ENCODE results near the gene ALK.

DNA sequence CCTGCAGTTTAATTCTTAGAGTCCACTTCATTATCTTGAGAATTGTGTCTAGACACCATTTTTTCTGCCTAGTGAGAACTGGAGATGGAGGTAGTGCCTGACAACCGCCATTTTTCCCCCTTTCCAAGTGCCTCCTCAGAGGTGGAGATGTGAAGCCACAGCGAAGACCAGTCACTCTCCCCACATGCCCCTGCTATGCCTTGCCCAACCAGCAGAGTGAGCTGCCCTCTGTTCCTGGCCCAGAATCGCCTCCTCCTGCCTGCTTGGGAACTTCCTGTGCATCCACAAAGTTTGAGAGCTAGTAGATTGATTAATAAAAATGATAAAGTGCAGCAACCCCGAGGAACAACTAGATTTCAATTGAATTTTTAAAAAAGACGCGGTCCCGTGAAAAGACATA is 682.9 kb downstream of the ALK start:
- no peak for TF ChIP-seq POLR2A (IDR thresholded peaks at IDR 0.05; ENCODE audit: low read length)
- TF ChIP-seq GATA1 (IDR thresholded peaks at IDR 0.05; ENCODE audit: low read depth, low read length), result no peak
